Measurements from ENCODE around the gene GRID1.
"Not testable (repeated sequence)": the region's sequence is repeated elsewhere in the genome, so short reads cannot be mapped to it uniquely, and the experiment has no call there.

Gene GRID1

GRCh38 chr10:85851934-85852333, 514.7 kb downstream of the GRID1 start:
- no peak for DNase-seq

GRCh38 chr10:85851325-85851724, 515.3 kb downstream of the GRID1 start:
- DNase-seq = no peak

GRCh38 chr10:85850736-85851135, 515.9 kb downstream of the GRID1 start:
- DNase-seq = no peak

GRCh38 chr10:85849315-85849714, 517.3 kb downstream of the GRID1 start:
- DNase-seq = no peak

- DNase-seq = no peak
Measured at GRCh38 chr10:85848756-85849155, 517.8 kb downstream of the GRID1 start.

- DNase-seq = no peak
Measured at GRCh38 chr10:85847085-85847484, 519.5 kb downstream of the GRID1 start.

- not testable (repeated sequence) for DNase-seq
Measured at GRCh38 chr10:85838660-85839059, 527.9 kb downstream of the GRID1 start.

GRCh38 chr10:85832988-85833387, 533.6 kb downstream of the GRID1 start:
- no peak for DNase-seq

- no peak for DNase-seq
Measured at GRCh38 chr10:85831422-85831821, 535.2 kb downstream of the GRID1 start.

- no peak for DNase-seq
Measured at GRCh38 chr10:85826377-85826776, 540.2 kb downstream of the GRID1 start.

GRCh38 chr10:85811405-85811804, 555.2 kb downstream of the GRID1 start:
- no peak for DNase-seq

GRCh38 chr10:85810674-85811073, 555.9 kb downstream of the GRID1 start:
- no peak for DNase-seq

- no peak for DNase-seq
Measured at GRCh38 chr10:85795460-85795859, 571.1 kb downstream of the GRID1 start.

- no peak for DNase-seq
Measured at GRCh38 chr10:85794553-85794952, 572.0 kb downstream of the GRID1 start.

GRCh38 chr10:85792533-85792858, 574.1 kb downstream of the GRID1 start:
- DNase-seq = no peak

- DNase-seq = no peak
Measured at GRCh38 chr10:85791818-85792532, 574.6 kb downstream of the GRID1 start.

- DNase-seq = no peak
Measured at GRCh38 chr10:85789982-85790789, 576.4 kb downstream of the GRID1 start.

GRCh38 chr10:85789125-85789524, 577.5 kb downstream of the GRID1 start:
- DNase-seq = no peak

GRCh38 chr10:85788570-85788969, 578.0 kb downstream of the GRID1 start:
- no peak for DNase-seq

GRCh38 chr10:85787881-85788280, 578.7 kb downstream of the GRID1 start:
- DNase-seq = no peak

GRCh38 chr10:85787393-85787792, 579.2 kb downstream of the GRID1 start:
- DNase-seq = no peak

GRCh38 chr10:85786401-85786899, 580.1 kb downstream of the GRID1 start:
- DNase-seq = no peak

- DNase-seq = no peak
Measured at GRCh38 chr10:85784792-85785191, 581.8 kb downstream of the GRID1 start.

- no peak for DNase-seq
Measured at GRCh38 chr10:85781404-85781803, 585.2 kb downstream of the GRID1 start.
